ENCODE results near the gene KRTAP9-9. TPM values are rescaled to one million over a fixed set of nuclear protein-coding genes. Genes with fewer than 3 reads are reported as not detected.
"Not testable (repeated sequence)": the region's sequence is repeated elsewhere in the genome, so short reads cannot be mapped to it uniquely, and the experiment has no call there.

KRTAP9-9 gene
- total RNA-seq (2014; rRNA removed; shearing (Covaris generic)): not detected in 2 replicates

GRCh38 chr17:41255381-41256290 is at the start of gene KRTAP9-9:
TSS of gene KRTAP9-9 (plus strand) at chr17:41255384.
- DNase-seq (ENCODE audit: low read depth): not testable (repeated sequence)

GRCh38 chr17:41211845-41212466 is 43.2 kb upstream of the KRTAP9-9 start:
- peak; percentile 29 for DNase-seq (ENCODE audit: low read depth)

GRCh38 chr17:41212524-41213169 is 42.5 kb upstream of the KRTAP9-9 start:
- DNase-seq (ENCODE audit: low read depth): peak; percentile 15

- DNase-seq (ENCODE audit: low read depth): no peak
Observed at GRCh38 chr17:41215681-41216080, 39.5 kb upstream of the KRTAP9-9 start.

GRCh38 chr17:41223821-41224220 is 31.4 kb upstream of the KRTAP9-9 start:
- no peak for DNase-seq (ENCODE audit: low read depth)

- DNase-seq (ENCODE audit: low read depth): no peak
Observed at GRCh38 chr17:41226051-41226450, 29.1 kb upstream of the KRTAP9-9 start.

GRCh38 chr17:41226598-41227095 is 28.5 kb upstream of the KRTAP9-9 start, which contains the start of gene KRTAP9-2:
TSS of gene KRTAP9-2 (plus strand) at chr17:41226648. CDS start at chr17:41226655, 7 bp downstream.
- DNase-seq (ENCODE audit: low read depth): not testable (repeated sequence)

GRCh38 chr17:41230094-41230493 is 25.1 kb upstream of the KRTAP9-9 start:
- no peak for DNase-seq (ENCODE audit: low read depth)

GRCh38 chr17:41231731-41232130 is 23.5 kb upstream of the KRTAP9-9 start:
- DNase-seq (ENCODE audit: low read depth): no peak

GRCh38 chr17:41232399-41233105 is 22.6 kb upstream of the KRTAP9-9 start, which contains the start of gene KRTAP9-3:
TSS of gene KRTAP9-3 (plus strand) at chr17:41232449. CDS start at chr17:41232502, 53 bp downstream.
- DNase-seq (ENCODE audit: low read depth): not testable (repeated sequence)

GRCh38 chr17:41237116-41237515 is 18.1 kb upstream of the KRTAP9-9 start:
- not testable (repeated sequence) for DNase-seq (ENCODE audit: low read depth)

GRCh38 chr17:41237949-41238437 is 17.2 kb upstream of the KRTAP9-9 start, which contains the start of gene KRTAP9-8:
TSS of gene KRTAP9-8 (plus strand) at chr17:41237999. CDS start at chr17:41238052, 53 bp downstream.
- DNase-seq (ENCODE audit: low read depth): not testable (repeated sequence)

- DNase-seq (ENCODE audit: low read depth): not testable (repeated sequence)
Observed at GRCh38 chr17:41246995-41247787, 8.0 kb upstream of the KRTAP9-9 start.

GRCh38 chr17:41249637-41250240 is 5.4 kb upstream of the KRTAP9-9 start, which contains the start of gene KRTAP9-4:
TSS of gene KRTAP9-4 (plus strand) at chr17:41249687. CDS start at chr17:41249721, 34 bp downstream.
- not testable (repeated sequence) for DNase-seq (ENCODE audit: low read depth)

GRCh38 chr17:41251261-41251660 is 3.9 kb upstream of the KRTAP9-9 start:
- DNase-seq (ENCODE audit: low read depth): no peak

- no peak for DNase-seq (ENCODE audit: low read depth)
Observed at GRCh38 chr17:41254861-41255260, 323 bp upstream of the KRTAP9-9 start.

GRCh38 chr17:41256291-41256685 is 1.1 kb downstream of the KRTAP9-9 start:
- DNase-seq (ENCODE audit: low read depth): no peak

GRCh38 chr17:41258406-41258805 is 3.2 kb downstream of the KRTAP9-9 start:
- no peak for DNase-seq (ENCODE audit: low read depth)

- no peak for DNase-seq (ENCODE audit: low read depth)
Observed at GRCh38 chr17:41263212-41263611, 8.0 kb downstream of the KRTAP9-9 start.

All from Daoy (cell line).